ENCODE results near the gene PLLP. TPM values are rescaled to one million over a fixed set of nuclear protein-coding genes. Genes with fewer than 3 reads are reported as not detected.

The PLLP gene
- total RNA-seq, 4 donors from 2014 or later = 1.7 to 11.4 (median 5.4) TPM

DNA sequence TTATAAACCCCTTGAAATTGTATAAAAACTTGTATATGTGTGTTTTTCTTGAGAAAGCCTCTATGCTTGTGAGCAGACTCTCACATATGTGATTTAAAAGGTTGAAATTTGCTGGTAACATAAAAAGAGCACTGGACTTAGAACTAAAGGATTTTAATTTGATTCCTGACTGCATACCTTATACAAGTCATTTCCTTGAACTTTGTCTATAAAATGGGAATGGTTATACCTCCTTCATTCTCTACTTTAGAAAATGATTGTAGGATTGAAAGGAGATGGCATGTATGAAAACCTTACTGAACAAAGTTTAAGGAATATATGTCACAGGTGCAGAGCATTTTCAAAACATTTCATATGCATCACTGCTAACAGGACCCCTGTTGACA lies 49.8 kb downstream of the PLLP start:
- Histone ChIP-seq H3K27me3 (no peaks in the 10 kb centered on the region), H3K27ac (no peak overlapping the region), H3K4me1 (peaks cover 0 to 7% (median 0%) of the 10 kb centered on the region in 3 donors), H3K9me3 (no peaks in the 10 kb centered on the region), H3K4me3 (no peak overlapping the region), H3K36me3 (peaks cover 19 to 97% of the 10 kb centered on the region in 2 donors)
- TF ChIP-seq, protein P1, sequence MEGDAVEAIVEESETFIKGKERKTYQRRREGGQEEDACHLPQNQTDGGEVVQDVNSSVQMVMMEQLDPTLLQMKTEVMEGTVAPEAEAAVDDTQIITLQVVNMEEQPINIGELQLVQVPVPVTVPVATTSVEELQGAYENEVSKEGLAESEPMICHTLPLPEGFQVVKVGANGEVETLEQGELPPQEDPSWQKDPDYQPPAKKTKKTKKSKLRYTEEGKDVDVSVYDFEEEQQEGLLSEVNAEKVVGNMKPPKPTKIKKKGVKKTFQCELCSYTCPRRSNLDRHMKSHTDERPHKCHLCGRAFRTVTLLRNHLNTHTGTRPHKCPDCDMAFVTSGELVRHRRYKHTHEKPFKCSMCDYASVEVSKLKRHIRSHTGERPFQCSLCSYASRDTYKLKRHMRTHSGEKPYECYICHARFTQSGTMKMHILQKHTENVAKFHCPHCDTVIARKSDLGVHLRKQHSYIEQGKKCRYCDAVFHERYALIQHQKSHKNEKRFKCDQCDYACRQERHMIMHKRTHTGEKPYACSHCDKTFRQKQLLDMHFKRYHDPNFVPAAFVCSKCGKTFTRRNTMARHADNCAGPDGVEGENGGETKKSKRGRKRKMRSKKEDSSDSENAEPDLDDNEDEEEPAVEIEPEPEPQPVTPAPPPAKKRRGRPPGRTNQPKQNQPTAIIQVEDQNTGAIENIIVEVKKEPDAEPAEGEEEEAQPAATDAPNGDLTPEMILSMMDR (IDR thresholded peaks at IDR 0.05) = no peak
- TF ChIP-seq POLR2AphosphoS5 (IDR thresholded peaks at IDR 0.05) (no peak), EP300 (IDR thresholded peaks at IDR 0.05) (no peak), POLR2A (IDR thresholded peaks at IDR 0.05) (no peak)
- no peak for ATAC-seq

DNA sequence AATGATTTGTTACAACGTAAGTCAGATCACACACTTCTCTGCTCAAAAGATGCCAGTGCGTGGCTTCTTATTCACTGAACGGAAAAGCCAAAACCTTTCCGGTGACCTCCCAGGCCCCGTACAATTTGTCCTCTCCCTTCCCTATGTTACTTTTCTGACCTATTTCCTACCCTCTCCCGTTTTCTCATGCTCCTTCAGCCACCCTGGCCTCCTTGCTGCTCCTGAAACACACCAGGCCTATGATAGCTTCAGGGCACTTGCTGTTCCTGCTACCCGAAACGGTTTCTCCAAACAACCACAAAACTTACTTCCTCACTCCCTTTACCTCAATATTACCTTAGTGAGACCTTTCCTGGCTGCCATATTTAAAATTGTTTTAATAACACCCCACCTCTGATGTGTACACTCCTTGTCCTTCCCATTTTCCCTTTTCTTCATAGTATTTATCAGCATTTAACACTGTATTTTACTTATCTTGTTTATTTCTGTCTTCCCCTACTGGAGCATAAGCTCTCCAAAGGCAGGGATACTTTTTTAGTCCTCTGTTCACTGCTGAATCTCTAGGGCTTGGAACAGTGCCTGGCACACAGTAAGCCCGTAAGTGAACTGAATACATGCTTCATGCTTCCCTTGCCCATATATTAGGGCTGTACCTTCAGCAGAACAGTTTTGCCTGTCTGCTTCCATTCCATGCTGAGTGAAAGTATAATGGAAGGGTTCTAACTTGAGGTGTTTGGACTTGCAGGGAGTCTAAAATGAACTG lies 50.3 kb downstream of the PLLP start:
- TF ChIP-seq POLR2A (IDR thresholded peaks at IDR 0.05) (no peak), EP300 (IDR thresholded peaks at IDR 0.05) (no peak), POLR2AphosphoS5 (IDR thresholded peaks at IDR 0.05) (no peak)
- TF ChIP-seq, protein P1 (IDR thresholded peaks at IDR 0.05) = no peak
- H3K9me3 ChIP-seq = no peaks in the 10 kb centered on the region
- no peak overlapping the region for H3K27ac ChIP-seq
- H3K4me1 ChIP-seq = peaks cover 0 to 7% (median 0%) of the 10 kb centered on the region in 3 donors
- WGBS, 2 donors (ENCODE audit: low coverage in 1 of 2) = 94 to 97% methylated on average over 9 of the region's 9 CpGs
- H3K4me3 ChIP-seq = no peak overlapping the region
- peaks cover 17 to 97% of the 10 kb centered on the region in 2 donors for H3K36me3 ChIP-seq
- H3K27me3 ChIP-seq = no peaks in the 10 kb centered on the region
- ATAC-seq = no peak

DNA sequence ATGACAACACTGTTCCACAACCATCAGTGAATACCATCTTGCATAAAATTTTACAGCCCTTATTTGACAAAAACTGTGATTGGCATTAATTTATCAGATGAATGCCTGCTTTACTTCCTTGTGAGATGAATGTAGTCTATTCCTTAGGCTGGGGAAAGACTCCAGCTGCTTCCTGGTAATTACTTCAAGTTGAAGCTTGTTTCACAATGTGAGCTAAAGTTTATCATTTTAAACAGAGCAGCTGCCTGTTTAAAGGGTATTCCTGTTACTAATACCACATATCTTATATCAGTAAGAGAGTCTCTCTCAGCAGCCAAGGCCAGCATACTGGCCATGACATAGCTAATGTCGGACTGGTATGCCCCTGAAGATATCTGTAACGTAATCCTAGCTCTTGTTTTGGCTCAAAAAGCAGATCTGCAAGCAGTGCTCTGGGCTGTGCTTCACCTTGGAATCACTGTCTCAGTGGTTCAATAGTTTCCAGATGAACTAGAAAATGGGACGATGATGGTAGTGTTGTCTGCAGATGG lies 52.6 kb downstream of the PLLP start:
- no peak overlapping the region for H3K4me3 ChIP-seq
- WGBS, 2 donors (ENCODE audit: low coverage in 1 of 2) = 83 to 85% methylated on average over 3 of the region's 3 CpGs
- TF ChIP-seq, protein P1 (IDR thresholded peaks at IDR 0.05) = no peak
- TF ChIP-seq POLR2A (IDR thresholded peaks at IDR 0.05) = no peak
- no peak for TF ChIP-seq POLR2AphosphoS5 (IDR thresholded peaks at IDR 0.05)
- TF ChIP-seq EP300 (IDR thresholded peaks at IDR 0.05) = no peak
- peaks cover 13 to 97% of the 10 kb centered on the region in 2 donors for H3K36me3 ChIP-seq
- no peak for ATAC-seq
- no peaks in the 10 kb centered on the region for H3K27me3 ChIP-seq
- H3K27ac ChIP-seq = no peak overlapping the region
- no peaks in the 10 kb centered on the region for H3K9me3 ChIP-seq
- H3K4me1 ChIP-seq = peaks cover 0 to 7% (median 0%) of the 10 kb centered on the region in 3 donors

DNA sequence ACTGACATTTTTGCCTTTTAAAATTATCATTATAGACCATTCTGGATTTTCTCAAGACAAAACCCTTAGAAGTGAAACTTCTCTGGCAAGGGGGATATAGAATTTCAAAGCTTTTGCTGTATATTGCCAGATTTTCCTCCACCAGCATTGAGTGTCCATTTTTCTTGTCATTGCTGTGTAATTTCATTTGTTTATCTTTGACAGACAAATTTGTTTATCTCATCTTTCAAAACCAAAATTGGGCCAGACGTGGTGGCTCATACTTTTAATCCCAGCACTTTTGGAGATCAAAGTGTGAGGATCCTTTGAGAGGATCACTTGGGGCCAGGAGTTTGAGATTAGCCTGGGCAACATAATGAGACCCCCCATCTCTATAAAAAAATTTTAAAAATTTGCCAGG lies 55.4 kb downstream of the PLLP start:
- WGBS, 2 donors (ENCODE audit: low coverage in 1 of 2) = 63 to 80% methylated on average over 1 of the region's 1 CpG
- ATAC-seq = no peak
- H3K27me3 ChIP-seq = no peaks in the 10 kb centered on the region
- H3K4me1 ChIP-seq = no peaks in the 10 kb centered on the region
- no peak overlapping the region for H3K4me3 ChIP-seq
- peaks cover 13 to 99% of the 10 kb centered on the region in 2 donors for H3K36me3 ChIP-seq
- no peak overlapping the region for H3K27ac ChIP-seq
- no peaks in the 10 kb centered on the region for H3K9me3 ChIP-seq
- no peak for TF ChIP-seq POLR2A (IDR thresholded peaks at IDR 0.05)
- TF ChIP-seq POLR2AphosphoS5 (IDR thresholded peaks at IDR 0.05) = no peak
- TF ChIP-seq, protein P1 (IDR thresholded peaks at IDR 0.05) = no peak
